Measurements from ENCODE around the gene ARHGAP10.

Gene ARHGAP10

GRCh38 chr4:147840838-147841738 lies 109.2 kb downstream of the ARHGAP10 start:
- CTCF ChIA-PET, result no interaction called here
- POLR2A ChIA-PET (ENCODE audit: low non-redundant PET), result no interaction called here
- H3K27ac ChIP-seq, result no peak overlapping the region
- no peak for DNase-seq (ENCODE audit: low spot score)
- no peak for TF ChIP-seq CTCF (conservative IDR thresholded peaks at IDR 0.05; ENCODE audit: low read depth)

GRCh38 chr4:147842573-147842972 lies 110.7 kb downstream of the ARHGAP10 start:
- TF ChIP-seq CTCF (conservative IDR thresholded peaks at IDR 0.05; ENCODE audit: low read depth), result no peak
- ChIA-PET POLR2A (ENCODE audit: low non-redundant PET) (no interaction called here), CTCF (interaction anchor here (0.5 to 0.7 kb wide), 2 partner anchors 104 to 260 kb away, joined by 4 to 5 read pairs; no protein-coding TSS in a partner anchor)
- DNase-seq (ENCODE audit: low spot score), result no peak
- no peak overlapping the region for H3K27ac ChIP-seq

GRCh38 chr4:147843162-147843561 lies 111.3 kb downstream of the ARHGAP10 start:
- ChIA-PET CTCF (no interaction called here), POLR2A (ENCODE audit: low non-redundant PET) (no interaction called here)
- H3K27ac ChIP-seq, result no peak overlapping the region
- TF ChIP-seq CTCF (conservative IDR thresholded peaks at IDR 0.05; ENCODE audit: low read depth), result no peak
- DNase-seq (ENCODE audit: low spot score), result peak; percentile 73

GRCh38 chr4:147844781-147845180 lies 112.9 kb downstream of the ARHGAP10 start:
- ChIA-PET POLR2A (ENCODE audit: low non-redundant PET) (no interaction called here), CTCF (interaction anchor here (1.2 to 1.7 kb wide), 2 partner anchors 12 to 22 kb away, joined by 5 to 7 read pairs; no protein-coding TSS in a partner anchor)
- H3K27ac ChIP-seq, result no peak overlapping the region
- no peak for TF ChIP-seq CTCF (conservative IDR thresholded peaks at IDR 0.05; ENCODE audit: low read depth)
- no peak for DNase-seq (ENCODE audit: low spot score)

DNA sequence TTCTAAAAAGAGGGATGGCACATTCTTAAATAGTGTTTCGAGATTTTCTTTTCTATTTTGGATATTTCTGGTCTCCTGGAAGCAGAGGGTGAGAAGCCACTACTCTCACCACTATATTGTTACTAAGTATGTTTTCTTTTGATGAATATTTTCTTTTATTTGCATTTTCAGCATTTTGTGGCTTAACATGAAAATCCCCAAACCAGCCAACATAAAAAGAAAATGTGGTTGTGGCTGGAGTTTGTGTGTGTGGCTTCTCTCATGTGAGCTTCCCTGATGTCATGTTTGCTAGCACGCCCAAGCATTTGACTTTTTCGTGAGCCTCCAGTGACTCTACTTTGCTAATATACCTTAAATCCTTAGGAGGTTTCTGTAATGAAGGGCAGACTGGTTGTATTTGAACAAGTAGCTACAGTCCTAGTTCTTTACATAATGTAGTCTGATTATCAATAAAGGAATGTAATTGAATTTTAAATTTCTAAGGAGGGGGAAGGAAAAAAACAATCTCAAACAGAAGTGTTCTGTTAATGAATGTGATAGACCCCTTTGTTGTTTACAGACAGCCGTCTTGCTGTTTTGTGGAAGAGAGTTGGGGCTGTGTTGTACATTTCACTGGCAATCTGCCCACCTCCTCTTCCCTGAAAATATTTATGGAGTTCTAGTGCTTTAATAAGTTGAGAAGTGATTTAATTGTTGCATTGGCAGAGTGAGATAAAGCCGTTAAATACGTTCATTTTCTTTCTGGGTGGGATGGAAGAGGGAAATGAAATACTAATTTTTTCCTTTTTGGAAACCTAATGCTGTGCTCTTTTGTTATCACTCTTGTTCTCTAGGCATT lies 114.6 kb downstream of the ARHGAP10 start:
- CTCF ChIA-PET, result interaction anchor here (0.6 kb wide), 2 partner anchors 15 to 20 kb away, joined by 3 to 6 read pairs; no protein-coding TSS in a partner anchor
- no peak for TF ChIP-seq CTCF (conservative IDR thresholded peaks at IDR 0.05; ENCODE audit: low read depth)
- POLR2A ChIA-PET (ENCODE audit: low non-redundant PET), result no interaction called here

More for the DNA sequence above, 114.6 kb downstream of the ARHGAP10 start:
- no peak overlapping the region for H3K27ac ChIP-seq
- DNase-seq (ENCODE audit: low spot score), result no peak
